A549 (cell line): ENCODE data around the gene CNIH3.

Experiments
- CTCF ChIP-seq: fragments of >200 bp; sonication (Bioruptor Twin); formaldehyde crosslinking; IDR thresholded peaks from 3 replicates; pipeline ENCODE4 v1.5.1; 2016
- MAX ChIP-seq: IDR thresholded peaks from 2 replicates; pipeline ENCODE4 v1.6.1; 2012

DNA sequence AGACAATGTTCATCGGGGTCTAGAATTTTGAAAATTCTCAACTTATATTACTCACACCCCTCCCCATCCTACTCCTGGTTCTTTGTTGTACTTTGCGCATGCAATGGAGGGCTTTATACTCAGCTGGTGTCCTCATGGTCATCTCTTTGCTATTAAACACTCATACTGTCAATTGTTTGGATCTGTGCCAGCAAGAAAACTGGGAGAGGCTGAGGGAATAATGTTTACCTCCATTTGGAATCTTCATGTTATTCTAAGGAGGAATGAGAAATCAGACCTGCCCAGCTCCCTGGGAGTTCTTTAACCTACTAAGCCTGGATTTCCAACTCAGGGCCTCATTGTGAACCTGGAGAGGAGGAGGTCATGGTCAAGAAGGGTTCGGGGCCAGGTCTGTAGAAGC, 169.5 kb downstream of the CNIH3 start:
- TF ChIP-seq CTCF (no peak), MAX (no peak)
